ENCODE data around the gene ADI1. TPM values are rescaled to one million over a fixed set of nuclear protein-coding genes. Genes with fewer than 3 reads are reported as not detected.
"Not testable (repeated sequence)": the region's sequence is repeated elsewhere in the genome, so short reads cannot be mapped to it uniquely, and the experiment has no call there.

Gene ADI1
- polyA plus RNA-seq, 1 of the 3 experiments (the other 2 are of a cell fraction): 67.2 TPM

GRCh38 chr2:3516831-3517230, 2.5 kb downstream of the ADI1 start:
- Histone ChIP-seq H3K27ac (ENCODE audit: low read depth in 2 of 2, low read length in 1 of 2) (no peak overlapping the region), H2AFZ (ENCODE audit: low read depth) (no peak overlapping the region), H3K4me2 (no peak overlapping the region), H3F3A (replicated peaks; ENCODE audit: insufficient read depth) (no peaks in the 10 kb centered on the region), H3K36me3 (replicated peaks in 1 of 2; ENCODE audit: control insufficient read depth in 1 of 2, insufficient read depth in 2 of 2, low read length in 1 of 2) (peaks cover 28% of the 10 kb centered on the region in 2 experiments), H3K9me2 (no peaks in the 10 kb centered on the region), H3K4me3 (ENCODE audit: low read depth in 2 of 2, low read length in 1 of 2) (no peak overlapping the region), H3K4me1 (ENCODE audit: control insufficient read depth in 1 of 2, insufficient read depth in 2 of 2, low read depth in 1 of 2, low read length in 1 of 2) (peaks cover 5 to 18% of the 10 kb centered on the region in 2 experiments; a peak in 3 of 4 replicates), H3K79me2 (ENCODE audit: insufficient read depth) (peaks cover 30% of the 10 kb centered on the region), H3K9me3 (no peaks in the 10 kb centered on the region), H3K27me3 (ENCODE audit: insufficient read depth) (no peaks in the 10 kb centered on the region), H4K20me1 (ENCODE audit: insufficient read depth) (no peaks in the 10 kb centered on the region), H3K9ac (no peak overlapping the region)
- ChIA-PET POLR2A (no interaction called here), CTCF (interaction anchor here (1.1 to 2.2 kb wide), 3 partner anchors 20 to 134 kb away, joined by 3 to 5 read pairs (median 3); no protein-coding TSS in a partner anchor)
- WGBS (ENCODE audit: low lambda C conversion rate): 94% methylated on average over 3 of the region's 3 CpGs
- TF ChIP-seq MAX (IDR thresholded peaks at IDR 0.05; ENCODE audit: low read depth) (no peak), TCF12 (IDR thresholded peaks at IDR 0.05) (no peak), TAF1 (IDR thresholded peaks at IDR 0.05; ENCODE audit: borderline replicate concordance, low read depth, low read length) (no peak), RAD21 (IDR thresholded peaks at IDR 0.05; ENCODE audit: low read length) (no peak), EP300 (IDR thresholded peaks at IDR 0.05; ENCODE audit: borderline replicate concordance in 1 of 2, low read depth in 1 of 2, low read length in 1 of 2) (no peak)
- TF ChIP-seq, protein P1, sequence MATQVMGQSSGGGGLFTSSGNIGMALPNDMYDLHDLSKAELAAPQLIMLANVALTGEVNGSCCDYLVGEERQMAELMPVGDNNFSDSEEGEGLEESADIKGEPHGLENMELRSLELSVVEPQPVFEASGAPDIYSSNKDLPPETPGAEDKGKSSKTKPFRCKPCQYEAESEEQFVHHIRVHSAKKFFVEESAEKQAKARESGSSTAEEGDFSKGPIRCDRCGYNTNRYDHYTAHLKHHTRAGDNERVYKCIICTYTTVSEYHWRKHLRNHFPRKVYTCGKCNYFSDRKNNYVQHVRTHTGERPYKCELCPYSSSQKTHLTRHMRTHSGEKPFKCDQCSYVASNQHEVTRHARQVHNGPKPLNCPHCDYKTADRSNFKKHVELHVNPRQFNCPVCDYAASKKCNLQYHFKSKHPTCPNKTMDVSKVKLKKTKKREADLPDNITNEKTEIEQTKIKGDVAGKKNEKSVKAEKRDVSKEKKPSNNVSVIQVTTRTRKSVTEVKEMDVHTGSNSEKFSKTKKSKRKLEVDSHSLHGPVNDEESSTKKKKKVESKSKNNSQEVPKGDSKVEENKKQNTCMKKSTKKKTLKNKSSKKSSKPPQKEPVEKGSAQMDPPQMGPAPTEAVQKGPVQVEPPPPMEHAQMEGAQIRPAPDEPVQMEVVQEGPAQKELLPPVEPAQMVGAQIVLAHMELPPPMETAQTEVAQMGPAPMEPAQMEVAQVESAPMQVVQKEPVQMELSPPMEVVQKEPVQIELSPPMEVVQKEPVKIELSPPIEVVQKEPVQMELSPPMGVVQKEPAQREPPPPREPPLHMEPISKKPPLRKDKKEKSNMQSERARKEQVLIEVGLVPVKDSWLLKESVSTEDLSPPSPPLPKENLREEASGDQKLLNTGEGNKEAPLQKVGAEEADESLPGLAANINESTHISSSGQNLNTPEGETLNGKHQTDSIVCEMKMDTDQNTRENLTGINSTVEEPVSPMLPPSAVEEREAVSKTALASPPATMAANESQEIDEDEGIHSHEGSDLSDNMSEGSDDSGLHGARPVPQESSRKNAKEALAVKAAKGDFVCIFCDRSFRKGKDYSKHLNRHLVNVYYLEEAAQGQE (IDR thresholded peaks at IDR 0.05; ENCODE audit: low read depth, low read length): no peak
- DNase-seq: no peak

DNA sequence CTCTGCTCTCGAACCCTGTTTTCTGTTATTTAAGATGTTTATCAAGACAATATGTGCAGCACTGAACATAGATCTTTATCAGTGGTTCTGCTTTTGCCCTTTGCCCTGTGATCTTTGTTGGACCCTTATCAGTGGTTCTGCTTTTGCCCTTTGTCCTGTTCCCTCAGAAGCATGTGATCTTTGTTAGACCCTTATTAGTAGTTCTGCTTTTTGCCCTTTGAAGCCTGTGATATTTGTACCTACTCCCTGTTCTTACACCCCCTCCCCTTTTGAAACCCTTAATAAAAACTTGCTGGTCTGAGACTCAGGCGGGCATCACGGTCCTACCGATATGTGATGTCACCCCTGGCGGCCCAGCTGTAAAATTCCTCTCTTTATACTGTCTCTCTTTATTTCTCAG, 3.9 kb downstream of the ADI1 start:
- H3K4me3 ChIP-seq (ENCODE audit: low read depth in 2 of 2, low read length in 1 of 2); POLR2A ChIA-PET; H4K20me1 ChIP-seq (ENCODE audit: insufficient read depth); H3K4me2 ChIP-seq; H3K27ac ChIP-seq (ENCODE audit: low read depth in 2 of 2, low read length in 1 of 2); CTCF ChIA-PET; H2AFZ ChIP-seq (ENCODE audit: low read depth); H3K9ac ChIP-seq; H3F3A ChIP-seq (replicated peaks; ENCODE audit: insufficient read depth); H3K9me3 ChIP-seq; DNase-seq; H3K27me3 ChIP-seq (ENCODE audit: insufficient read depth); H3K9me2 ChIP-seq: not testable (repeated sequence)
- peaks cover 34 to 36% of the 10 kb centered on the region in 2 experiments for H3K36me3 ChIP-seq (replicated peaks in 1 of 2; ENCODE audit: control insufficient read depth in 1 of 2, insufficient read depth in 2 of 2, low read length in 1 of 2)
- H3K79me2 ChIP-seq (ENCODE audit: insufficient read depth): peaks cover 28% of the 10 kb centered on the region
- peaks cover 4 to 14% of the 10 kb centered on the region in 2 experiments; a peak in 3 of 4 replicates for H3K4me1 ChIP-seq (ENCODE audit: control insufficient read depth in 1 of 2, insufficient read depth in 2 of 2, low read depth in 1 of 2, low read length in 1 of 2)
- 94% methylated on average over 5 of the region's 5 CpGs for WGBS (ENCODE audit: low lambda C conversion rate)

All from SK-N-SH (cell line).